ENCODE data around the gene DIP2C. TPM values are rescaled to one million over a fixed set of nuclear protein-coding genes. Genes with fewer than 3 reads are reported as not detected.
A peak's percentile ranks its signal among the peaks of the same experiment; 100 is the strongest.

The DIP2C gene
- total RNA-seq, 2 experiments from 2014 or later: 2.0 to 2.3 TPM

DNA sequence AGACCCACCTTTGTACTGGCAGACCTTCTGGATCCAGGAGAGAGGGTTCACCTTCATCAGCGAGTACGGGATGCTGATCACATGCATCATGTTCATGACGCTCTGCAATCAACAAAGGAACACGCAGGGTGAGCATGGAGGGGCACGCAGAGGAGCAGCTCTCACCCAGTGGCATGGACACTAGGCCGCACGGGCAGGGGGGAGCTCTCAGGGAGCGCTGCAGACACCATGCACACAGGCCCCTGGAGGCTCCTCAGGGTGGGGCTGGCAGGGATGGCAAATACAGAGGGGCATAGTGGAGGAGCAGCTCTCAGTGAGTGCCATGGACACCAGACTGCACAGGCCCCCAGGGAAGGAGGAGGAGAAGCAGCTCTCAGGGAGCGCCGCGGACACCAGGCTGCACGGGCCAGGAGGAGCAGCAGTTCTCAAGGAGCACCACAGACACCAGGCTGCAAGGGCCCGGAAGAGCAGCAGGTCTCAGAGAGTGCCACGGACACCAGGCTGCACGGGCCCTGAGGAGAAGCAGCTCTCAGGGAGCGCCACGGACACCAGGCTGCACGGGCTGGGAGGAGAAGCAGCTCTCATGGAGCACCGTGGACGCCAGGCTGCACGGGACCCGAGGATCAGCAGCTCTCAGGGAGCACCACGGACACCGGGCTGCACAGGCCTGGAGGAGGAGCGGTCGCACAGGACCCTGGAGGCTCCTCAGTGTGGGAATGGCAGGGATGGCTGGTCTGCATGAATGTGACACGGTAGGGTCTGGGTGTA is 304.7 kb downstream of the DIP2C start:
- Mint-ChIP-seq H3K27ac (no peak overlapping the region), H3K9me3 (no peaks in the 10 kb centered on the region), H3K4me3 (no peak overlapping the region), H3K36me3 (ENCODE audit: low read depth) (peaks cover 2% of the 10 kb centered on the region), H3K27me3 (no peaks in the 10 kb centered on the region), H3K4me1 (peaks cover 13% of the 10 kb centered on the region)
- ChIA-PET CTCF (no interaction called here), POLR2A (no interaction called here)
- no peak for DNase-seq

GRCh38 chr10:383519-383918 is 305.9 kb downstream of the DIP2C start:
- H3K36me3 Mint-ChIP-seq (ENCODE audit: low read depth): peaks cover 2% of the 10 kb centered on the region

DNA sequence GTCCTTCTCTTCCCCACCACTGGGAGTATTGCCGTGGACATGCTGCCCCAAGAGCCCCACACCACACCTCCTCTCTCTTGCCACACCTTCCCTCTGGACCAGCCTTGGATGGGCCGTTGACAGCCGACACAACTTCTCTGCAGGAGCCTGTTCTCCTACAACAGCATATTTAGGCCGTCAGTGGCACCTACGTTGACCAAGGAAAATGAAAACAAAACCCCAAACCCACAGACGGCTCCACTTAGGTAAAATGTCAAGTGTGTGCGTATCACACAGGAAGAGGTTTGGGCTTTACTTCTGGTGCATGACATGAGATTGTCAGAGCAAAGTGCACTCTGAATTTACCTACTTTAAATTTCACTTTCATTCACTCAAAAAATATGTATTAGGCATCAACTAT is 307.7 kb downstream of the DIP2C start:
- POLR2A ChIA-PET: no interaction called here
- Mint-ChIP-seq H3K27ac (peak overlapping the region; percentile 63), H3K4me1 (peaks cover 26% of the 10 kb centered on the region), H3K36me3 (ENCODE audit: low read depth) (peaks cover 2% of the 10 kb centered on the region), H3K9me3 (peaks cover 7% of the 10 kb centered on the region), H3K4me3 (peak overlapping the region; percentile 21), H3K27me3 (no peaks in the 10 kb centered on the region)
- CTCF ChIA-PET: no interaction called here
- DNase-seq: peak; percentile 36

More at GRCh38 chr10:383519-383918, 305.9 kb downstream of the DIP2C start:
- H3K27ac Mint-ChIP-seq: no peak overlapping the region
- no peak overlapping the region for H3K4me3 Mint-ChIP-seq
- no peaks in the 10 kb centered on the region for H3K27me3 Mint-ChIP-seq
- DNase-seq: no peak
- ChIA-PET POLR2A (no interaction called here), CTCF (no interaction called here)
- H3K4me1 Mint-ChIP-seq: peaks cover 13% of the 10 kb centered on the region
- H3K9me3 Mint-ChIP-seq: no peaks in the 10 kb centered on the region

GRCh38 chr10:381346-381745 is 308.1 kb downstream of the DIP2C start:
- Mint-ChIP-seq H3K4me3 (no peak overlapping the region), H3K36me3 (ENCODE audit: low read depth) (peaks cover 2% of the 10 kb centered on the region), H3K27ac (peak overlapping the region; percentile 63), H3K27me3 (no peaks in the 10 kb centered on the region), H3K9me3 (peaks cover 7% of the 10 kb centered on the region), H3K4me1 (peaks cover 26% of the 10 kb centered on the region)
- POLR2A ChIA-PET: no interaction called here
- CTCF ChIA-PET: interaction anchor here (0.9 kb wide), 1 partner anchor 10 kb away, joined by 3 read pairs; no protein-coding TSS in a partner anchor
- DNase-seq: no peak

- ChIA-PET CTCF (interaction anchor here (0.9 kb wide), 1 partner anchor 11 kb away, joined by 3 read pairs; no protein-coding TSS in a partner anchor), POLR2A (no interaction called here)
- H3K36me3 Mint-ChIP-seq (ENCODE audit: low read depth): peaks cover 2% of the 10 kb centered on the region
Measured at GRCh38 chr10:380313-380940, 309.0 kb downstream of the DIP2C start.

DNA sequence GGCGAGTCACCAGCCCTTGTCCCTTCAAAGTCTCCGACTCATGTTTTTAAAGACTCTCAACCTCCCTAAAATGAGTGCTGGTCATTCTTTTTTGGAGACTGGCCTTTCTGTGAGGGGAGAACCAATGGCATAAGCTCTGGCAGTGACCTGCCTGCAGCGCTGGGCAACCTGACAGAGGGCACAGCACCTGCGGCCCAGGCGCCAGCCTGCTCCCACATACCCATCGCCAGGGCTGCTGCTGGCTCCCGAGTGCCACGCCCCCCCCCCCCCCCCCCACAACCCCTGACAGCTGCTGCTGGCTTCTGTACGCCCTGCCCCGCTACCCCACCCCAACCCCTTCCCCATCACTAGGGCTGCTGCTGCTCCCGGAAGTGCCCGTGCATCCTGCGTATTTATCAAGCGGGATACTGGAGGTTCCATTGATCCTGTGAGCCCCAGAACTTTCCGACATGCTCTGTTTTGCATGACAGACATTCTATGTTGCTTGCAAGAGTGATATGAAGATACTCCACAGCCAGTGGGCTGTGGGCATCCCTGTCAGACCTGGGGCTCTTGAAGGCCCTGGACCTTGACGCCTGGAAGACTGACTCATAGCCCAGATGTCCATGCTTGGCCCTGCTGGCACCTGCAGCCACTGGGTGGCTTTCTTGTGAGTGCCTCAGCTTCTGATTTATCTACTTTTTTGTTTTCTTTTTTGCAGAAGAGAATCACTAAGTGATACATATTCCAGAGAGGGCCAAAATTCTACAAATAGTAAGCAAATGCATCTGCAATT is 310.4 kb downstream of the DIP2C start:
- ChIA-PET POLR2A (no interaction called here), CTCF (no interaction called here)
- no peak overlapping the region for H3K27ac Mint-ChIP-seq

More at GRCh38 chr10:380313-380940, 309.0 kb downstream of the DIP2C start:
- Mint-ChIP-seq H3K4me1 (peaks cover 26% of the 10 kb centered on the region), H3K27me3 (no peaks in the 10 kb centered on the region), H3K27ac (no peak overlapping the region), H3K4me3 (no peak overlapping the region), H3K9me3 (peaks cover 7% of the 10 kb centered on the region)
- DNase-seq: no peak

GRCh38 chr10:378230-378929 is 311.1 kb downstream of the DIP2C start:
- DNase-seq: no peak
- peaks cover 26% of the 10 kb centered on the region for H3K4me1 Mint-ChIP-seq
- no peak overlapping the region for H3K27ac Mint-ChIP-seq
- ChIA-PET POLR2A (no interaction called here), CTCF (no interaction called here)
- no peaks in the 10 kb centered on the region for H3K36me3 Mint-ChIP-seq (ENCODE audit: low read depth)
- no peak overlapping the region for H3K4me3 Mint-ChIP-seq
- H3K27me3 Mint-ChIP-seq: no peaks in the 10 kb centered on the region
- H3K9me3 Mint-ChIP-seq: peaks cover 7% of the 10 kb centered on the region

More for the DNA sequence above, 310.4 kb downstream of the DIP2C start:
- DNase-seq: no peak
- Mint-ChIP-seq H3K36me3 (ENCODE audit: low read depth) (peaks cover 2% of the 10 kb centered on the region), H3K4me3 (no peak overlapping the region), H3K27me3 (no peaks in the 10 kb centered on the region), H3K4me1 (peaks cover 26% of the 10 kb centered on the region), H3K9me3 (peaks cover 7% of the 10 kb centered on the region)

- H3K27me3 Mint-ChIP-seq: no peaks in the 10 kb centered on the region
- POLR2A ChIA-PET: no interaction called here
Measured at GRCh38 chr10:377228-377627, 312.2 kb downstream of the DIP2C start.

GRCh38 chr10:375815-376505 is 313.5 kb downstream of the DIP2C start:
- CTCF ChIA-PET: interaction anchor here (0.6 kb wide), 1 partner anchor 11 kb away, joined by 3 read pairs; no protein-coding TSS in a partner anchor

More at GRCh38 chr10:377228-377627, 312.2 kb downstream of the DIP2C start:
- peaks cover 7% of the 10 kb centered on the region for H3K9me3 Mint-ChIP-seq
- H3K4me3 Mint-ChIP-seq: no peak overlapping the region
- H3K36me3 Mint-ChIP-seq (ENCODE audit: low read depth): no peaks in the 10 kb centered on the region
- no peak for DNase-seq
- peaks cover 20% of the 10 kb centered on the region for H3K4me1 Mint-ChIP-seq
- no peak overlapping the region for H3K27ac Mint-ChIP-seq
- CTCF ChIA-PET: no interaction called here

DNA sequence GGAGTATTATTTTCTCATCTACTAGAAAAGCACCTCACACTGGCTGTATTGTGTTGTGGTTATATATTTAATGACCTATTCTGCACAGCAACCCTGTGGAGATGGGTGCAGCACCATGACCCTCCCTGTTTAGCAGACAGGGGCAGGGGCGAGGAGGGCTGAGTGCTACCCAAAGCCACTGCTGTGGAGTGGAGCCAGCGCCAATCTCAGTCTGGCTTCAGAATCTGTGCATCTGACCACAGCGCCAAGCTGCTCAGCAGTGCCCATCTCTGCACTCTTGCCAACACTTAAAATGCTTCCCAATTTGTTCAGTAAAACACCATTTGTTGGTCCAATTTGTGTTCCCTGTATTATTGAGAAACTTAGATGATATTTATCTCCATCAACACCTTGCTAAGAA is 315.1 kb downstream of the DIP2C start:
- ChIA-PET CTCF (interaction anchor here (1.0 kb wide), 1 partner anchor 143 kb away, joined by 3 read pairs; no protein-coding TSS in a partner anchor), POLR2A (no interaction called here)
- peaks cover 13% of the 10 kb centered on the region for H3K4me1 Mint-ChIP-seq
- no peaks in the 10 kb centered on the region for H3K27me3 Mint-ChIP-seq
- H3K4me3 Mint-ChIP-seq: no peak overlapping the region
- H3K9me3 Mint-ChIP-seq: peaks cover 7% of the 10 kb centered on the region
- no peak for DNase-seq
- H3K27ac Mint-ChIP-seq: no peak overlapping the region
- no peaks in the 10 kb centered on the region for H3K36me3 Mint-ChIP-seq (ENCODE audit: low read depth)

More at GRCh38 chr10:375815-376505, 313.5 kb downstream of the DIP2C start:
- Mint-ChIP-seq H3K27me3 (no peaks in the 10 kb centered on the region), H3K27ac (no peak overlapping the region), H3K4me3 (no peak overlapping the region), H3K9me3 (peaks cover 7% of the 10 kb centered on the region), H3K4me1 (peaks cover 13% of the 10 kb centered on the region), H3K36me3 (ENCODE audit: low read depth) (no peaks in the 10 kb centered on the region)
- no peak for DNase-seq
- POLR2A ChIA-PET: no interaction called here

- Mint-ChIP-seq H3K9me3 (peaks cover 7% of the 10 kb centered on the region), H3K27ac (no peak overlapping the region), H3K4me3 (no peak overlapping the region), H3K4me1 (peaks cover 13% of the 10 kb centered on the region), H3K27me3 (no peaks in the 10 kb centered on the region), H3K36me3 (ENCODE audit: low read depth) (no peaks in the 10 kb centered on the region)
- no peak for DNase-seq
- ChIA-PET CTCF (interaction anchor here (1.0 kb wide), 1 partner anchor 143 kb away, joined by 3 read pairs; no protein-coding TSS in a partner anchor), POLR2A (no interaction called here)
Measured at GRCh38 chr10:373526-374309, 315.8 kb downstream of the DIP2C start.

Data from activated CD4-positive, alpha-beta T cell treated with anti-CD3 and anti-CD28 coated beads, Interleukin-2, amount 10 ng/mL, durations not matched to agents 7 days and 5 days (primary cell).